IMR-90 (cell line): ENCODE measurements around the gene TOM1.

Experiments used
- BHLHE40 ChIP-seq: fragments of 150-350 bp; IDR thresholded peaks from 2 replicates; pipeline ENCODE4 v1.6.1; 2016; ENCODE audit warnings: mild to moderate bottlenecking, low read depth, low read length
- CEBPB ChIP-seq: IDR thresholded peaks from 2 replicates; pipeline ENCODE4 v1.6.1; 2012; ENCODE audit warnings: low read depth, low read length, improper control_type of control experiment
- CHD1 ChIP-seq: IDR thresholded peaks from 2 replicates; pipeline ENCODE4 v1.6.1; 2012; ENCODE audit warnings: low read depth, low read length, improper control_type of control experiment
- CTCF ChIP-seq: conservative IDR thresholded peaks from 2 replicates; pipeline ENCODE4 v1.5.1; 2012; ENCODE audit warnings: mild to moderate bottlenecking, low read depth, low read length, improper control_type of control experiment
- FOS ChIP-seq: fragments of 150-350 bp; IDR thresholded peaks from 2 replicates; pipeline ENCODE4 v1.6.1; 2016; ENCODE audit warnings: low read depth, low read length
- MAFK ChIP-seq: IDR thresholded peaks from 2 replicates; pipeline ENCODE4 v1.6.1; 2012; ENCODE audit warnings: low read depth, low read length, improper control_type of control experiment
- MAZ ChIP-seq: IDR thresholded peaks from 2 replicates; pipeline ENCODE4 v1.6.1; 2012; ENCODE audit warnings: low read depth, mild to moderate bottlenecking, low read length, improper control_type of control experiment, moderate library complexity, borderline replicate concordance
- POLR2A ChIP-seq: IDR thresholded peaks from 2 replicates; pipeline ENCODE4 v1.6.1; 2012; ENCODE audit warnings: mild to moderate bottlenecking, low read depth, low read length
- RAD21 ChIP-seq: IDR thresholded peaks from 2 replicates; pipeline ENCODE4 v1.6.1; 2012; ENCODE audit warnings: low read length, improper control_type of control experiment
- RCOR1 ChIP-seq: IDR thresholded peaks from 2 replicates; pipeline ENCODE4 v1.6.1; 2012; ENCODE audit warnings: mild to moderate bottlenecking, low read length, improper control_type of control experiment; ENCODE audit not compliant: insufficient replicate concordance
- USF2 ChIP-seq: fragments of 150-350 bp; IDR thresholded peaks from 2 replicates; pipeline ENCODE4 v1.6.1; 2017; ENCODE audit warnings: mild to moderate bottlenecking, antibody characterized with exemption, low read length, low read depth

- TF ChIP-seq CTCF, result no peak
- TF ChIP-seq POLR2A, result no peak
- no peak for TF ChIP-seq FOS
- no peak for TF ChIP-seq BHLHE40
- TF ChIP-seq CEBPB, result no peak
- no peak for TF ChIP-seq MAZ
- no peak for TF ChIP-seq MAFK
- TF ChIP-seq USF2, result no peak
- TF ChIP-seq RAD21, result no peak
- no peak for TF ChIP-seq RCOR1
- TF ChIP-seq CHD1, result no peak
Observed at GRCh38 chr22:35257002-35257320, 42.7 kb upstream of the TOM1 start.
